Hippocampal formation (tissue), 2 donors: ENCODE data around the gene DENND1B.
A peak's percentile ranks its signal among the peaks of the same experiment; 100 is the strongest.

Source experiments
- DNase-seq, 2 donors: peaks; one replicate each; lab custom pipeline; 2025; lab: John Stamatoyannopoulos, UW

DENND1B gene

DNA sequence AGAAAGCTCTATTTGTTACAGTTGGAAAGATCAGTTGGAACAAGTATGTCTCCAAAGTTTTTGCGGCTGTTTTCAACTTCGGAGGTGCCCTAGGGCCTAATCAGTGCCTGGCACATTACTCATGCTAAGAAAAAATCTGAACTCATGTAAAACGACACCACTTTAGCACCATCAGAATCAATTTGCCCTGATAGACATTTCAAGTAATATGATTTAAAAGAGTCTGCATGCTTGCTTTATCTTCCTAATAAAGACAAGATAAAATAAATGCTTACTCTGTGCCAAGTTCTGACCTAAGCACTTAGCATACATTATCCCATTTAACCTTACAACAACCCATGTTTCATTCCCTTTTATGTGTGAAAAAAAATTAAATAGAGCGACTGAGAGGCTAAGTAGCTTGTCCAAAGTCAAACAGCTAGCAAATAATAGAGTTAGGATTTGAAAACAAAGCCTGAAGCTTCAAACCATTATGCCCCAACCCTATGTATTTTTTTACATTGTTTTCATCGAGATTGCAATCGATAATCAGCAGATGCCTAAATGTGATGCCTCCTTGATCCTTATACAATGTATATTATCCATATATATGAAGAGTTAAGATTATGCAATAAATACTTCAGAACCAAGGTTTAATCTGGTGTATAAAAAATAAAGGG is 91.3 kb downstream of the DENND1B start:
- no peak for DNase-seq

DNA sequence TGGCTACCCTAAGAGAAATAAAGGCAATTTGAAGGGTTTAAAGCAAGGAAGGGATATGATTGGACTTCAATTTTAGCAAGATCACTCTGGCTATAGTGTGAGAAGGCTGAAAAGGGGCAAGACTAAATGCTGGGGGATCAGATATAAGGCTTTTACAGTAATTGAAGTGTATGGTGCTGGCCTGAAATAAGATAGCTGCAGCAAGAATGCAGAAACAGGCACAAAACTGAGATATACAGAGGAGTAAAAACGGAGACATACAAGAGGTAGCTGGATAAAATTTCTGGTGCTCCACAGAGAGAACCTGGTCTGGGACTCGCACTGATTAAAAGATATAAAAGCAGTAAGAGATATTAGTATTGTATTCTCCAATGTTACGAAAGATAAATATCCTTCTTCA is 92.0 kb downstream of the DENND1B start:
- no peak for DNase-seq

DNA sequence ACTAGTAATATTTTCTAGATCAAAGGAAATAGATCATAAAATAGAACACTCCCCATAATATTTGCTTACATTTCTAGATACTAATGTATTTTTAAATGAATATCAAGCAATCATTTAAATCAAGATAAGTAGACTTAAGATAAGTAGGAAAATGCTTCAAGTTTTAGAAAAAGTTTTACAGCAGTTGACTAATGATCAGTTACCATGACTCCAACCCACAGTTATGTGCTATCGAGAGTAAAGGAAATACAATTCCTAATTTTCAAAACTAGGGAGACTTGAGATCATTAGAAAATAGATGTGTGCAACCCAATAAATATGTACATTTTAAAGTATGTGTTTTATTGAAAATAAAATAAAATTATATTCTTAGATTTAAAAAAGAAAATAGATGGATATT is 95.0 kb downstream of the DENND1B start:
- DNase-seq: no peak

DNA sequence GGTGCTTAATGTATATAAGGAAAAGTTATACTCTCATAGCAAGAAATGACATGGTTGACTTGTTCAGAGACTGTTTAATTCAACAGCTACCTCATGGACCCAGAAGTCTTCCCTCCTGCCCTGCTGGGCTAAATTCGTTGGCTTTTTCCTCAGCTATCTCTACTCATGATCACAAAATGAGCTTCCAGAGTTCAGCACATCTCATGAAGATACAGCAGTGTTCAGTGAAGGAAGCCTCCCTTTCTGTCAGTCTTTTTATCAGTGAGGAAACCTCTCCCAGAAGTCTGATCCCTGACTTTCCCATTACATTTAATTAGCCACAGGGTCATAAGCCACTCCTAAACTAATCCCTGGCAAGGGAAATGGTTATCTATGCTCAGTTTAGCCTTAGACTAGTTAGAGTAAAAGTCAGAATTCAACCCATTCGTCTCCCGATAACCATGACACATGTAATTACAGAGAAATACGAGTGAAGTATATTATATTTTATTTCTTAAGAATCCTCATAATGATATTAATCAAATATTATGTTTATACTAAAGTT is 97.5 kb downstream of the DENND1B start:
- no peak for DNase-seq

DNA sequence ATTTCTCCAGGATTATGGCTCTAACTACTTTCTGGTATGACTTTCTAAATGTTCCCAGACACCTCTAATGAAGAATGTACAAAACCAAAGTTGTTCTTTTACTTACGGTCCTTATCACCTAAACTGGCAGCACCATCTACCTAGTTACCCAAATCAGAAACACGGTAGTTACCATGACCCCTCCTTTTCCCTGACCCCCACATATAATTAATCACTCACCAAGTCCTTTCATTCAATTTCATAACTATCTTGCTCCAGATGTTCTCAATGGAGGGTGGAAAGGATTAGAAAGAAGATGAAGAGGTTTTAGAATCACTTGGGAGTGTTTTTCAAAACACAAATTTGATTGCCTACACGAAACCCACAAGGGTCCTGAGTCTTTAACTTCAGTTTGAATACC is 98.0 kb downstream of the DENND1B start:
- no peak for DNase-seq

DNA sequence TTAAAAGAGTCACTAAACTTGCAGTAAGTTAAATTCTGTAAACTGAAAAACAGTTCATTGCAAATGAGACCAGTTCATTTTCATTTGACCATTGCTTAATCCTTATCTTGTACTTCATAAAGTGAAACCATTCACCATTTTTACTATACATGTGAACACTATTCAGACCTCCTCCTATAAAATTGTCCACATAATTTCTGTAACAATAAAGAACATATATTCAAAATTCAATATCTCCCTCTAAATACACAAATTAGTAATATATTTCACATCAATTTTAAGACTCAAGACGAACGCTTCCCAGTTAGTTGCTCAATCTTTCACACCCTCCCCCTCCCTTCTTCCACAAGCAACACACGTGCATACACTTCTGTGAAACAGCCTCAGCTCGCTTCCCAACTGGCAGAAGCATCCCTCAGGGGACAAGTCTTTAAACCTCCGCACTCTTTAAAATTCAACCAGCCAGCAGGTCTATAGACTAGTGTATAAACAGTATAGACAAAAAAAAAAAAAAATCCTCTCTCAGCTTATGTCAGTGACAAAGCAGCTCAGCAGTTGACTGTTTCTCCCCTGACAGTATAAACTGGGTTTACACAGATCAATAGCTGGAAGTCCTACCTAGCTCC is 99.6 kb downstream of the DENND1B start:
- DNase-seq: no peak

DNA sequence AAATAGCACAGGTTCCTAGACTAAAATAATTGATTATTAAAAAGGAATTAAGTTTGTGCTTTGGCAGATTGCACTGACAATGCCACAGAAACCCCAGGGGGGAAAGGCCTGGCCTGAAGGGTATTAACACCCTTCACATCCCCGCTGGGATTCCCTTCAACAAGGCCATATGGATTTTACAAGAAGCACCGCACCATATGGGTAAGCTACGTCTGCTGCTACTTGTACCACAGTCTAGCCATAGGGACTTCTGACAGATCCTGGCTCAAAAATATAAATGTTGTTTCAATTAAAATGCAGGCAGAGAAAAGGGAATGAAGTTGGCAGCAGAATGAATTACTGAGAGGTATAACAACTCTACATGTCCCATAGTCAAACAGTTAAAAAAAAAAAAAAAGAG is 101.0 kb downstream of the DENND1B start:
- DNase-seq: no peak

DNA sequence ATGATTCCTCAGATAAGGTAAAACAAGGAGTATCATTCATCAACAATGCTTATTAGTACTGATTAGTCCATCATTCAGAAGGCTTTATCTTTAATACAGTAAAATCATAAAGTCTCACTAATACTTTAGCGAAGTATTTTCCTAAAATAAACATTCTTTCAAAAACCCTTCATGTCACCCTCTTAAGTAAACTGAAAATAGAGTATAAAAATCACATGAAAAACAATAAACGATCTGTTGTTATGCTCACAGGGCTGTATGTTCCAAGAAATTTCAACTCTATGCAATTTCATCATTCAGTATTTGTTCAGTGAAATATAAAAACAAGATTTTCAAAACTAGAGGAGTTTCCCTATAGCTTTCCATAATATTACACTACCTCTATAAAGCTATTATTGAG is 102.0 kb downstream of the DENND1B start:
- DNase-seq: no peak

DNA sequence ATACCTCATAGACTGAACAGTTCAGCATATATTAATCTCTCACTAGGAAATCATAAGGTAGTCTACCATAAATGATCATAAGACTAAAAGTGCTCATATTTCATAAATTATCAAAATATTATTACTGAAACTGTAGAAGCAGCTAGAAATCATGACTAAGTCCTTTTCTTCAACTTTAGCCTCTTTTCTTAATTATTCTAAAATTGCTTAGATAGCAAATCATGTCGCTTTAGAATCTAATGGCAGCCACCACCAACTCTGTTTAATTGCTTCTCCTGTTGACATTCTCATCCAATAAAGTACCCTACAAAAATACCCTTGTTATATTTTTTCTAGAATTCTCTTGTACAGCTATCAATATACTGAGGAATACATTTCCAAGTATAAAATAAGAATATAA is 102.9 kb downstream of the DENND1B start:
- no peak for DNase-seq

DNA sequence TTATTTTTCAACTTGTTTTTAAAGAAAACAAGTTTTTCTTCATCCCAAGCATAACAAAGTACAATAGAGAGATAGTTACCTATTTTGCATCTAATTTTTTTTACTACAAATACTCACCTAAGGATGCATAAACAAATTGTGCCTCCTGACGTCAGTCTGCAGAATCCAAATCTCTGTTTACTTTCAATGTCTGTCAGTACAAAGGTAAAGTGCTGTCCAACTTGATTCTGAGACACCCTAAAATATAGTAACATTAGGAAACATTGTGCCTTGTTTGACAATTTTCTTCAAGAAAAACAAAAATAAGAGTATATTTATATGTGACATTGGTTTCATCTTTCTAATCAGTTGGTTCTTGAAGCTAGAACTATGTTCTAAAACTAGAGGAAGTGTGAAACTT is 103.4 kb downstream of the DENND1B start:
- no peak for DNase-seq

DNA sequence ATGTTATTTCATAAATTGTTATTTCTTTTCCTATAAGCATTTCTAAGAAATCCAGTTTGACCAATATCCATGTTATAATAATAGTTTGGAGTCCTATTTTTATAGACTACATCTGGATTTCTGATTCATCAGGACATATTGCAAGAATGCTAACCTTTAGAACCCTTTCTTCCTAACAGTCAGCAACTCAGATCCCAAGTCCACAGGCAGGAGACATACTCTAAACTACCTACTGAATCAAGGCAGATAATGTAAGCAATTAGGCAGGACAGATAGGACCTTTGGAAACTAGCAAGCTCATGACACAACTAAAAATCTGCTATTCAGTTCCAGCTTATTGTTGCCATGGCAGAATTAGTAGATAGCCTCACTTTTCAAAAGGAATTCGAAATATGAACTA is 104.1 kb downstream of the DENND1B start:
- no peak for DNase-seq

DNA sequence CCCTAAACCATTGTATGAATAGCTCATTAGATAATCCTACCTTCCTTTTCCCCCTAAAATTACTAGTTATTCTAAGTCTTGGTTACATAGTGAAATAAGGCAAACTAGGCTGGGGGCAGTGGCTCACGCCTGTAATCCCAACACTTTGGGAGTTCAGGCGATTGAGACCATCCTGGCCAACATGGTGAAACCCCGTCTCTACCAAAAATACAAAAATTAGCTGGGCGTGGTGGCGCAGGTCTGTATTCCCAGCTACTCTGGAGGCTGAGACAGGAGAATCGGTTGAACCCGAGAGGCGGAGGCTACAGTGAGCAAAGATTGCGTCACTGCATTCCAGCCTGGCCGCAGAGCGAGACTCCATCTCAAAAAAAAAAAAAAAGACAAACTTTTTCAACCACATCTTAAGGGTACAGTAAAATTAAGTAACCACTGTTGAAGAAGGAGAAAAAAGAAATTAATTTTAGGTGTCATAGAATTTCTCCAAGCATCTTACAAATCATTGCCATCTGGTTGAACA is 108.5 kb downstream of the DENND1B start:
- no peak for DNase-seq

DNA sequence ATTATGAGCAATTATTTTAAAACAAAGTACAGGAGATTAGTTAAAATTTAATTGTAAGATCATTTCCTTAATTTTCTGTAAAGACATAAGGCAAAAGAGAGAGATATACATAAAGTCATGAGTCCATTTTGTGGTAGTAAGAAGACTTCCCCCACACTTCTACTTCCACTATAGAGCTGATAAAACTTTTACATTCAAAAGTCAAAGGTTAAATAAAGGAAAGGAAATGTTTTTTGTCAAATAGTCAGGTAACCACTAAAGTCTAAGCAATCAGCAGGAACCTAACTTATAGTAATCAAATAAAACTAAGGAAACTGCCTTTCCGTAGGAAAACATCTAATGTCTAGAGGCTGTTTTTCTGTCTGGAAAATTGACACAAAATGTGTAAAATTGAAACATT is 110.9 kb downstream of the DENND1B start:
- DNase-seq: no peak

DNA sequence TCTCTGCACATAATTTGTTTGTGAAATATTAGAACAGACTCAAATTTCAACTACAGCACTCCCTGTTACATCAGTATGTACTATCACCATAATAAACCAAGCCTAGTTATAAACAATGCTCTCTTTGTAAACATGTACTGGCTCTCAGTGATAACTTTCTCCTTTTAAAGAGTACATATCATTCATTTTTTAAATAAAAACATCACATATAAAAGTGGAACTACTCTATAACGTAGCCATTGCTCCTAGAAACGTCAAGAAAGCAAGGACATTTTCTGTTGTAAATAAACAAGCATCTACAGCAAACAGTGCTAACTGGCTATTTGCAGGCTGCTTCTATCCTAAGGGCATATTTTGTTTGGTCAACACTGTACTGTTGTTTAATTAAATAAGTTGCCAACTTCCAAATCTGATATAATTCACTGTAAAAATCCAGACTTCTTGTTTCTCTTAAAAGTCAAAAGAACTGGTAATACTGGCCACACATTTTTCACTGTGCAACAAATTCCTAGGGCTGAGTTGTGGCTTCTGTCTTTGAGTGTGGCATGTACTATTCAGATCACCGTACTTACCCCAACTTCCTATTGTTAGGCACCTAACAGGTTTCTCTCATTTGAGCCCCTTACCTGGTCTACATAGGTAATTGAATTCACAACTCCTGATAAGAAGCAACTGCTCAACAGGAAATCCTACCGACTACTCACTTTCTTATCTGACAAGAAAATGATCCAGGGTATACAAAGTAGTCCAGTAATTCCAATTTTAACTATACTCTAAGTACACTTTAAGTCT is 111.9 kb downstream of the DENND1B start:
- no peak for DNase-seq

DNA sequence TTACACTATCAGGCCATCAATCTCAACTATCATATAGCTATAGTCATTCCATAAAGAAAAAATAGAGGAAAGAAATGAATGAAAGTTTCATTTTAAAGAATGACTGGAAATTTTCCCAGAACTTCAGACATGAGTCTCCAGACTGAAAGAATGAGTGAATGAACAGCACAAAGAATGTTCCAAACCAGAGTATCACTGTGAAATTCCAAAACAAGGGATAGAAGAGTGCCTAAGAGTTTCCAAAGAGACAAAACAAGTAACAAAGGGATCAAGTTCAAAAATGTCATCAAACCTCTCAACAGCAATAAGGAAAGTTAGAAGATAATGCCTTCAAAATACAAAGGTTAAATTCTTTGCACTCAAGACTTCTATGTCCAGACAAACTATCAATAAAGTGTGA is 114.9 kb downstream of the DENND1B start:
- no peak for DNase-seq

DNA sequence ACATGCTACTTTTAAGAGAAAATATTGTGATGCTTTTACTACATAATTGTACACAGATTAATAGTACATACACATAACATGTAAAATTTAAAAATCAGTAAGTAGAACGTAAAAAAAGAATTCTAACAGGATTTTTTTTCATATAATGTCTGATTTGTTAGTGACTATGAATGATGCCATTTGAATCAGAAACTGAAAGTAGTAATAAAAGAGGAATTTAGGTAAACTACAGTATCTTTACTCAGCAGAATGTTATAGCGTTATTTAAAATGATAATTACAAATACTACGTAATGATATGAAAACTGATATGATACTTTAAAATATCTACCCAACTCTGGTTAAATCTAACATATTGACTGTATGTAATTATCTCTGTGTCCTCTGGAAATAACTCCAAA is 116.1 kb downstream of the DENND1B start:
- no peak for DNase-seq

DNA sequence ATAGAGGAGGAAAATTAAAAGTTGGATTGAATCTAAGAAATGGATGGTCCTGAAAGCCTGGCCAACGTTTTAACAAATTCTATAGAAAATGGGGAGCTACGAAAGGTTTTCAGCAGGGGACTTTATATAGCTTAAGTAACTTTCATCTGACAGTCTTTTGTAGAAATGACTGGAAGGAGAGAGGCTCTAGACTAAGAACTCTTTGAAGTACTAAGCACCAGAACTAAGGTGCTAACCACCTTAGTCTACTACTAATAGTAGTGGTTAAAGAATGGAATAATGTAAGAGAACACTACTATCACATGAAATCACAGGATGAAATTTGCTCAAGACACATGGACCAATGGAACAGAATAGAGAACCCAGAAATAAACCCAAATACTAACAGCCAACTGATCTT is 126.1 kb downstream of the DENND1B start:
- DNase-seq: no peak

DNA sequence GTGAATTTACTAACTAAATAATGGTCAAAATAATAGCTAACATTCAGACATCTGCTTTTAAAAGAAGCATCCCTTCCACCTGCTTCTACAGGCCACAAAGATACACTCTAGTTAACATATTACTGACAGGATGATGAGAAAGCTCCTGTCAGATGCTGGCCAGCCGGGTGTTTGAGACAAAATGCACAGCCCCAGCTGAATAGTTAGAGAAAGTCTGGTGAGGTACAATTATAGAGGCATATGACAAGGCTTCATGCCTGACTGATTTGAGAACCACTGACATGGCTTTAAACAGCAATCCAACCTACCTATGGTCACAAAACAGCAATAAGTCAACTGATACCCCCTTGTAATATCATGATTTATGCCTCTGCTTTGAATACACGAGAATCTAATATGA is 137.0 kb downstream of the DENND1B start:
- no peak for DNase-seq

DNA sequence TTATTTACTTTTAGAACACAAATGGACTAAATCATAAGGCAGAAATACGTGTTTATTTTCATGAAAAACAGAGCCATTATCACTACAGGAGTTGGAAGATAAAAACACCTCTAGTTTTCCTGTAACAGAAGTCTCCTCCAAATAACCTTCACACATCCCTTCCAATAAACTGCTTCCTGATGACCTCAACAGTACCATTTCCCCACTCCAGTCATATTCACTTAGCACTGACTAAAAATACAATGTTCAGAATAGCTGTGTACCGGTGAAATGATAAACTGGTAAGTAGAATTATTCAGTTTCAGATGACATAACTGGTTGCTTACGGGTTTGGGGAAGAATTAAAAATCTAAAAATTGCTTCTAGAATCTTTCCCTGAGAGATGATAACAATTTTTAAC is 137.9 kb downstream of the DENND1B start:
- DNase-seq: peak in 1 of 2 donors; percentile 15

DNA sequence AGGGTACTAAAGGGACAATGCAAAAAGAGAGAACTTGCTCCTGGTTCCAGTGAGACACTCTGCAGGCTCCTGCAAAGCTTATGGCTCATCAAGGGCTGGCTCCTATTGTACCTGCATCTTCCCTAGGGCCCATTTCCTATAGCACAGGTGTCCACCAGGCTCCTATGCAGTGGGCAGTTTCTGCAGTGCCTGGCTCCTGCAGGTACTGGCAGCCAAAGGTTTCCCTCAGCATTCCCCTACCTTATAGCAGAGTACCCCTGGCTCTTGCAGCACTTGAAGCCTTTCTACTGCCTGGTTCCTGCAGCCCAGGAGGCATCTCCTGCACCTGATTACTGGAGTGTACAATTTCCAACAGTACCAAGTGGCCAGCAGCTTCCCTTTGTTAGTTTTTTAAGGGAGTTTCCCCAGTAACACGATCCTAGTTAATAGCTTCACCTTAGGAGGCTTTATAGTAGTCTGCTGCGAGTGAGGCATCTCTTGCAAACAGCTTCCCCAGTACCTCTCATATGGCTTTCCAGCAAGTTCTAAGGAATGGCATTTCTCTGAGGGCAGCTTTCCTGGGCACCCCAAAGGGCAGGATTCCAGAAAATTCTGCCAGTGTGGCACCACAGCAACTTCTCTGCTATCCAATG is 141.7 kb downstream of the DENND1B start:
- DNase-seq: no peak

DNA sequence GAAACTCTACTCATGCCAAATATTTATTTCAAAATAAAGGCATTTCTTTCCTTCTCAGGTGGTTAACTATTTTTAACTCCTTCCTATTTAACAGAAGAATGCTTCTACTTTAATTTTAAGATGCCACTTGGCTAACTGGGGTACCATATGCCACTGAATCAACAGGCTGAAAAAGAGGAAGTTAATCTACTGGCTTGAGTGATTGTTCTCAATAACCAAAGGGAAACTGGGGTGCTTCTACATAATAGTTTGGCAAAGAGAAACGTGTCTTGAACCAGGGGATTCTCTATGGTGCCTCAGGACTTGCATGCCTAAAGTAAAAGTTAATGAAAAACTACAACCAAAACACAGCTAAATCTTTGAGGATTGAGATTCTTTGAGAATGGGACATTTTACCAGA is 142.6 kb downstream of the DENND1B start:
- DNase-seq: no peak

DNA sequence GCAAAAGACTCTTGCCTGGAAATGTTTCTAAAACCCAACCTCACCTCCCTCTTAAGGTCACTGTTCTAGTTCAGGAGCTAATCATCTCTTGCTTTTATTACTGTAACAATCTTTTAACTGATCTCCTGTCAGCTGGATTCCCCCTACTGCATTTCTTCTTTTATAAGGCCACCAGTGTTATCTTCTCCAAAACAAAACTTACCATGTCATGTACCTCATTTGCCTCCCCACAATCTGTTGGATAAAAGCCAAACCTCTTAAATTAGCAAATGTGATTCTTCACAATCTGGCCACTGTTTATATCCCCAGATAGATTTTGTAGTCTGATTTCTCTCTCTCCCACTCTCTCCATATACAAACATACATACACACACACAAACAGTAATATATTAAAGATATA is 143.3 kb downstream of the DENND1B start:
- DNase-seq: no peak
